Keratinocyte (primary cell): ENCODE results near the gene ADIPOR2.

Experiments
- EZH2 ChIP-seq: IDR thresholded peaks from one replicate; pipeline ENCODE4 v1.6.1; 2012; ENCODE audit warnings: inconsistent platforms, mild to moderate bottlenecking, low read length, moderate library complexity
- TF ChIP-seq, protein P1 (sequence below), 3 experiments: IDR thresholded peaks in 1 of 3; conservative IDR thresholded peaks in 1 of 3; optimal IDR thresholded peaks in 1 of 3; 2 replicates in 2 of 3; 3 replicates in 1 of 3; pipeline versions ENCODE3 to v1.5.1; 2011; ENCODE audit warnings: low read length in 3 of 3, mild to moderate bottlenecking in 3 of 3, moderate library complexity in 2 of 3, control low read depth in 1 of 3, inconsistent platforms in 1 of 3; ENCODE audit not compliant: insufficient read depth in 2 of 3; ENCODE audit errors: extremely low read depth in 1 of 3

DNA sequence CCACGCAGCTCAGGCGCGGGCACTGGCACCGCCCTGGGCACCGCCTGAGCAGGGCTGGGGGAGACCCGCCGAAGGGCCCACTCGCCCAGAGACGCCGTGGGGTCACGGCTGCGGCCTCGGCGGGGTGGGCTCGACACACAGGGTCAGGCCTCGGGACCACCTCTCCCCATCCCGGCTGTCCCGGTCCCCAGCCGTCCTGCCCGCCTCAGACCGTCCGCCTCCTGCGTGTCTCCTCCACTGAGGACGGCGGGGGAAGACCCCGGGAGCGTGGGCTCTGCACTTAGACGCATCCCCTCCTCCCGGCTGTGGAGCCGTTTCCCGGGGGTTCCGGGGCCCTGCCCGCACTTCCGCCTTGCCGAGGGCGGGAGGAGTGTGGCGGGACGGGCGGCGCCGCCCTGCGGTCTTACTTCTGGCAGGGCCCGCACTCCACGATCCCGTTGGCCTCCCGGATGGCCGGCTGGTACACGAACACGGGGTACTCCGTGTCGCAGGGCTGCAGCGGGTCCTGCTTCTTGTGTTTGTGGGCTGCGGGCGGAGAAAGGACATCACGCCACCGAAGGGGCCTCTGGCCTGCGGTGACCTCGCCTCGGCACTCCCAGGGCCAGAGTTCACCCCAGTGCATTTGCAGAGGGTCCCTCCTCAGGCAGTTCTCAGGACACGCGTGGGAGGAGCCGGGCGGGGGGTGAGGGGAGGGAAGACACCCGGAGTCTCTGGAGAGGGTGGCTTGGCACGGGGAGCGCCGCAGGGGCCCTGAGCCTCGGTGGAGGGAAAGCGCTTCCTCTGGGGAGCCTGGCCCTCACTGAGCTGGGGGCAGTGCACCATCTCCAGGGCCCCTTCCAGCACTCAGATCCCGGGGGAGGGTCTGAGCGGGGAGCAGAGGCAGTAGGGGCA lies 106.4 kb downstream of the ADIPOR2 start:
- TF ChIP-seq, protein P1, sequence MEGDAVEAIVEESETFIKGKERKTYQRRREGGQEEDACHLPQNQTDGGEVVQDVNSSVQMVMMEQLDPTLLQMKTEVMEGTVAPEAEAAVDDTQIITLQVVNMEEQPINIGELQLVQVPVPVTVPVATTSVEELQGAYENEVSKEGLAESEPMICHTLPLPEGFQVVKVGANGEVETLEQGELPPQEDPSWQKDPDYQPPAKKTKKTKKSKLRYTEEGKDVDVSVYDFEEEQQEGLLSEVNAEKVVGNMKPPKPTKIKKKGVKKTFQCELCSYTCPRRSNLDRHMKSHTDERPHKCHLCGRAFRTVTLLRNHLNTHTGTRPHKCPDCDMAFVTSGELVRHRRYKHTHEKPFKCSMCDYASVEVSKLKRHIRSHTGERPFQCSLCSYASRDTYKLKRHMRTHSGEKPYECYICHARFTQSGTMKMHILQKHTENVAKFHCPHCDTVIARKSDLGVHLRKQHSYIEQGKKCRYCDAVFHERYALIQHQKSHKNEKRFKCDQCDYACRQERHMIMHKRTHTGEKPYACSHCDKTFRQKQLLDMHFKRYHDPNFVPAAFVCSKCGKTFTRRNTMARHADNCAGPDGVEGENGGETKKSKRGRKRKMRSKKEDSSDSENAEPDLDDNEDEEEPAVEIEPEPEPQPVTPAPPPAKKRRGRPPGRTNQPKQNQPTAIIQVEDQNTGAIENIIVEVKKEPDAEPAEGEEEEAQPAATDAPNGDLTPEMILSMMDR (optimal IDR thresholded peaks at IDR 0.05 in 1 of 3, IDR thresholded peaks at IDR 0.05 in 1 of 3, conservative IDR thresholded peaks at IDR 0.05 in 1 of 3; ENCODE audit: extremely low read depth in 1 of 3, insufficient read depth in 2 of 3, low read length in 3 of 3): peak in 1 of 3 experiments; percentile 26
- TF ChIP-seq EZH2: no peak
